ENCODE data around the gene CBFA2T2. TPM values are rescaled to one million over a fixed set of nuclear protein-coding genes. Genes with fewer than 3 reads are reported as not detected.

CBFA2T2 gene
- total RNA-seq, 1 experiment from 2014 or later: 22.3 TPM

- in situ Hi-C loops (cut with HindIII; ENCODE audit: low sequenced_read_pairs): no loop called here
- DNase-seq (ENCODE audit: low spot score): no peak
Observed at GRCh38 chr20:33656010-33656782, 166.3 kb downstream of the CBFA2T2 start.

GRCh38 chr20:33656783-33657703, 167.1 kb downstream of the CBFA2T2 start:
- DNase-seq (ENCODE audit: low spot score): no peak
- in situ Hi-C loops (cut with HindIII; ENCODE audit: low sequenced_read_pairs): no loop called here

GRCh38 chr20:33657704-33658095, 167.8 kb downstream of the CBFA2T2 start:
- in situ Hi-C loops (cut with HindIII; ENCODE audit: low sequenced_read_pairs): no loop called here
- no peak for DNase-seq (ENCODE audit: low spot score)

- in situ Hi-C loops (cut with HindIII; ENCODE audit: low sequenced_read_pairs): no loop called here
Observed at GRCh38 chr20:33658510-33658909, 168.6 kb downstream of the CBFA2T2 start.

GRCh38 chr20:33658929-33659328, 169.0 kb downstream of the CBFA2T2 start:
- no peak for DNase-seq (ENCODE audit: low spot score)

More at GRCh38 chr20:33658510-33658909, 168.6 kb downstream of the CBFA2T2 start:
- no peak for DNase-seq (ENCODE audit: low spot score)

GRCh38 chr20:33659341-33660034, 169.6 kb downstream of the CBFA2T2 start:
- no peak for DNase-seq (ENCODE audit: low spot score)
- in situ Hi-C loops (cut with HindIII; ENCODE audit: low sequenced_read_pairs): no loop called here

More at GRCh38 chr20:33658929-33659328, 169.0 kb downstream of the CBFA2T2 start:
- in situ Hi-C loops (cut with HindIII; ENCODE audit: low sequenced_read_pairs): no loop called here

- in situ Hi-C loops (cut with HindIII; ENCODE audit: low sequenced_read_pairs): no loop called here
- DNase-seq (ENCODE audit: low spot score): no peak
Observed at GRCh38 chr20:33660035-33660684, 170.3 kb downstream of the CBFA2T2 start.

GRCh38 chr20:33660685-33661058, 170.8 kb downstream of the CBFA2T2 start:
- in situ Hi-C loops (cut with HindIII; ENCODE audit: low sequenced_read_pairs): no loop called here
- no peak for DNase-seq (ENCODE audit: low spot score)

GRCh38 chr20:33662172-33662571, 172.3 kb downstream of the CBFA2T2 start, which contains the start of gene C20orf144:
Gene C20orf144, plus strand, starts transcription at chr20:33662327. Its CDS starts 19 bp downstream, at chr20:33662346.
- DNase-seq (ENCODE audit: low spot score): no peak
- in situ Hi-C loops (cut with HindIII; ENCODE audit: low sequenced_read_pairs): no loop called here

GRCh38 chr20:33663161-33664084, 173.5 kb downstream of the CBFA2T2 start:
- peak; percentile 61 for DNase-seq (ENCODE audit: low spot score)
- in situ Hi-C loops (cut with HindIII; ENCODE audit: low sequenced_read_pairs): no loop called here

GRCh38 chr20:33664085-33664761, 174.3 kb downstream of the CBFA2T2 start:
- in situ Hi-C loops (cut with HindIII; ENCODE audit: low sequenced_read_pairs): no loop called here
- DNase-seq (ENCODE audit: low spot score): no peak

GRCh38 chr20:33664762-33665144, 174.9 kb downstream of the CBFA2T2 start:
- no peak for DNase-seq (ENCODE audit: low spot score)
- in situ Hi-C loops (cut with HindIII; ENCODE audit: low sequenced_read_pairs): no loop called here

- DNase-seq (ENCODE audit: low spot score): peak; percentile 77
- in situ Hi-C loops (cut with HindIII; ENCODE audit: low sequenced_read_pairs): no loop called here
Observed at GRCh38 chr20:33666293-33667244, 176.7 kb downstream of the CBFA2T2 start, which contains the start of gene ACTL10. Gene ACTL10, plus strand, starts transcription at chr20:33666943. Its CDS starts 555 bp downstream, at chr20:33667498.

GRCh38 chr20:33667245-33667675, 177.4 kb downstream of the CBFA2T2 start:
- in situ Hi-C loops (cut with HindIII; ENCODE audit: low sequenced_read_pairs): no loop called here
- no peak for DNase-seq (ENCODE audit: low spot score)

GRCh38 chr20:33667676-33668465, 178.0 kb downstream of the CBFA2T2 start:
- in situ Hi-C loops (cut with HindIII; ENCODE audit: low sequenced_read_pairs): no loop called here
- DNase-seq (ENCODE audit: low spot score): peak; percentile 71
